Articular chondrocyte of knee joint (primary cell): Measurements from ENCODE around the gene PRPF8. TPM values are rescaled to one million over a fixed set of nuclear protein-coding genes. Genes with fewer than 3 reads are reported as not detected.

ENCODE experiments used
- small RNA-seq: library from RNA; depleted of rRNA; stranded (forward); fragments of <200 nt; gene quantifications from one replicate; pipeline ENCODE3, GENCODE V24; 2012
- total RNA-seq: library from RNA; depleted of rRNA; stranded (reverse); fragments of >200 nt; gene quantifications from 2 replicates; pipeline ENCODE4 v1.2.3, GENCODE V29; 2012

The PRPF8 gene
- 117 and 135 TPM in 2 replicates for total RNA-seq

GRCh38 chr17:1684378-1685189, at the start of gene PRPF8:
PRPF8 (minus strand) TSS chr17:1684867; CDS start chr17:1684571, 296 bp downstream.

GRCh38 chr17:1724351-1724868, 39.7 kb upstream of the PRPF8 start, which contains the start of gene WDR81:
WDR81 (plus strand) TSS chr17:1724704; CDS start chr17:1724960, 256 bp downstream.

GRCh38 chr17:1709971-1710806, 25.5 kb upstream of the PRPF8 start, which contains the start of gene TLCD2:
TLCD2 (minus strand) TSS chr17:1710377; CDS start chr17:1710242, 135 bp downstream.

DNA sequence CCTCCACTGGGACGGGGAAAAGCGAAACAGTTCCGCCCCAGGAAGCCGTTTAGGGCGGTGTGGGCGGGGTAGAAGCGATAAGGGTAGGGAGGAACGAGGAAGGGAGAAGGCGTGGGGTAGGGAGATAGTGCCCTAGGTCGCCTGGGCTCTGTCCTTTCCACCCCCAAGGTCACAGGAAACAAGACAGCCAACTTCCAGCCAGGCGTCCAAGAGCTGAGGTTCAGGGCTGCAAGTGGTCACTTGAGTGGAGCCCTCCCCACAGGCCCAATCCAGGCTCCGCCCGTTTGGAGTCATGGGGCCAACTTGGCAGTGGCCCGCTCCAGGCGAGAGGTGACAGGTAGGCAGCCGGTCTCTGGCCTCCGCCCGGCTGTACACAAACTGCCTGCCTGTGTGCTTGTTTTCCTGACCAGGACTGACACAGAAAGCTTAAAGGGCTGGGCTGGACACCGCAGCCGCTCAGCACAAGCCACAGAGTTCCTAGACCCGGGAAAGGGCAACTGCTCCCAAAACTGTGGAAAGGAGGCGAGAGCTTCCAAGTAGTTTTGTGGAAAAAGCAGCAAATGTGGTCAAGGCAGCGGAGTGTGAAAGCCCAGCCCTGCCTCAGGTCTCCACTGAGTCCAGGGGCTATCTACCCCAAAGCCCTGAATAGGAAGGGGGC, 34.7 kb downstream of the PRPF8 start, which contains the start of gene RILP:
RILP (minus strand) TSS at position 23 of the 658 bp plus-strand sequence. CDS start 62 bp downstream, outside the sequence.

DNA sequence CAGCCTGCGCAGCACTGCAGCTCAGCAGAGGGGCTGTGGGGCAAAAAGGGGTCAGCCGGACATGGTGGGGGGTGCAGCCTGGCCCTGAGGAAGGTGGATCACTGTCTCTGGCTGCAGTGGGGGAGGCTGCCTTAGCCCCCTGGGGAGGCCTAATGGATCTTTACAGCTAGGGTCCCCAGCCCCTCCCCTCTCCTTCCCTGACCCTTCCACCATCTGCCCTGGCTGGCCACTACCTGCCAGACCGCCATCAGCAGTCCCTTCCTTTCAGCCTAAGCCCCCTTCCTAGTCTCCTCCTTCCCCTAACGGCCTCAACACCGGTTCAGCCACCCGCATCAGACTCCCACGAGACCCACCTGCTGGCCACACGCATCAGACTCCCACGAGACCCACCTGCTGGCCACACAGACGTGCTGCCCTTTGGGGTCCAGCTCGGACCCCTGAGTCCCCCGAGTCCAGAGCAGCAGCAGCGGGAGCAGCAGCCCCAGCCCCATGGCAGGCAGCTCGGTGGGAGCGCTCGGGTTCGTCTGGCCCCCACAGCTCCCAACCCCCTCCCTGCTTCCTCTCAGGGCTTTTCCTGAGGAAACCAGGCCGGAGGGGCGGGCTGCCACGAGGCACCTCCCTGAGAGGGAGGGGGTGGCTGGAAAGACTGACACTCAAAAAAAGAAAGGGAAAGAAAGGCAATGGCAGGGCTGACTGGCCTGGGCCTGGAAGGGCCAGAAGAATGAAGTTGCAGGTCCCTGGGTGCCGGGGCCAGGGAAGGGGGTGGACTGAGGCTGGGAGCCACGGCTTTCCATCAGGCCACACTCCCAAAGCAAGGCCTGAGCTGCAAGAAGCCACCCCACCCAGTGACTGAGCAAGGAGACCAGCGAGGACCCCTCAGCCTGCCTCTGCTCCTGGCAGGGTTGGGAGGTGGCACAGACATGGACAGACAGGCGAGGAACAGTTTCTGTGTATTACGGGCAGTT, 39.2 kb downstream of the PRPF8 start, which contains the start of gene SCARF1:
SCARF1 (minus strand) TSS at position 526 of the 965 bp plus-strand sequence; CDS start at position 491, 35 bp downstream.

DNA sequence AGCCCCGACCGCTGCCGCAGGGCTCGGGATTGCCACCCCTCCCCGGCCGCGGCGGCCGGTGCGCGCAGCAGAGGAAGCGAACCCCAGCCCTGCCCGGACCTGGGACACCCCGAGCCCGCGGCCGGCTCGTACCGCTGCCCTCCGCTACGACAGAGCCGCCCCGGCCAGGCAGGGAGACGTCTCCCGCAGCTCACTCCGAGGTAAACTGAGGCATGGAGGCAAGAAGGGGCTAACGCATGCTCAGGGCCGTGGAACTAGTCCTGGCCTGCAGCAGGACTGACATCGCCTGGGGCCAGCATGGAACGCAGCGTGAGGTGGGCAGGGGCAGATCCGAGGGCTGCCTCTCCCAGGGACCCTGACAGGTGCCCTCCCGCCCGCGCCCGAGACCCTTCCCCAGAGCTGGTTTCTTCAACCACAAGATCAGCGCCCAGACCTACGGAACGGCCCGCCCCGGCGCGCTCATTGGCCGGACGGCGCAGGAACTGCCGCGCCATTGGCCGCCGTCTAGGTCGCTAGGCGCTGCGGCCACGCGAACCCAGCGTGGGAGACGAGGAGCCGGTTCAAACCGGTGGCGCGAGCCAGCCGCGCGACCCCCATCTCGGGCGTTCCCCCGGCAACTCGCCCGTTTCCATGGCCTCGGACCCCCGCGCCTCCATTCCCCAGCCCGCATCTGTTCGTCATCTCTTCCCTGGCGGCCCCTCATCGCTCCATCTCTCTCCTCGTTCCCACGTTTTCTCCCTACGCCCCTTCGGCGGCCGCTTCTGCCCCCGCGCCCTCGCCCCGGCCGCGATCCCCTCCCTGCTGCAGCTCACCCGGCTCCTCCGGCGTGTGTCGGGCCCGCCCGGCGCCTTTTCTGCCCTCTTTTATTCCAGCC, 56.4 kb downstream of the PRPF8 start, which contains the start of gene SLC43A2:
SLC43A2 (minus strand) TSS at position 853 of the 874 bp plus-strand sequence. CDS start 960 bp downstream, outside the sequence.

Small RNA genes within 50 kb of the gene (small RNA-seq; reads per million reads assigned to genes)
- gene RN7SL105P = not detected

Other genes starting within 250 kb of the PRPF8 start
- gene CRK, start 228.6 kb downstream of the PRPF8 start, total RNA-seq = 117 and 135 TPM in 2 replicates
- gene MYO1C, start 192.2 kb downstream of the PRPF8 start, total RNA-seq = 209 and 216 TPM in 2 replicates
- gene INPP5K, start 168.3 kb downstream of the PRPF8 start, total RNA-seq = 34.2 and 35.7 TPM in 2 replicates
- gene PITPNA, start 122.1 kb downstream of the PRPF8 start, total RNA-seq = 31.3 and 31.4 TPM in 2 replicates
- gene SLC43A2, start 56.0 kb downstream of the PRPF8 start, total RNA-seq = 22.5 and 23.2 TPM in 2 replicates
- gene SCARF1, start 39.1 kb downstream of the PRPF8 start, total RNA-seq = 0.65 and 0.97 TPM in 2 replicates
- gene RILP, start 35.0 kb downstream of the PRPF8 start, total RNA-seq = 7.9 and 10.3 TPM in 2 replicates
- 5.3 and 5.9 TPM in 2 replicates for gene TLCD2, start 25.5 kb upstream of the PRPF8 start, total RNA-seq
- gene WDR81, start 39.8 kb upstream of the PRPF8 start, total RNA-seq = 21.4 and 27.4 TPM in 2 replicates
- 0.11 and 0.13 TPM in 2 replicates for gene SERPINF2, start 58.0 kb upstream of the PRPF8 start, total RNA-seq
- gene SERPINF1, start 77.2 kb upstream of the PRPF8 start, total RNA-seq = 5.1 and 16.5 TPM in 2 replicates
- 11.2 and 11.8 TPM in 2 replicates for gene SMYD4, start 145.0 kb upstream of the PRPF8 start, total RNA-seq
- 25.2 TPM in 2 replicates for gene RPA1, start 145.1 kb upstream of the PRPF8 start, total RNA-seq